Neural cell (in vitro differentiated cells): ENCODE data around the gene EFCAB7.

ENCODE experiments used
- EP300 ChIP-seq: fragments of 450-650 bp; conservative IDR thresholded peaks from 2 replicates; pipeline ENCODE4 v1.6.1; 2014; ENCODE audit warnings: antibody characterized with exemption, mild to moderate bottlenecking, moderate library complexity; ENCODE audit not compliant: poor library complexity, severe bottlenecking
- EZH2 ChIP-seq: fragments of 200-600, 300-800 bp; shearing (Covaris generic), sonication (generic); IDR thresholded peaks from 2 replicates; pipeline ENCODE4 v1.6.1; 2014; ENCODE audit warnings: antibody characterized with exemption, low read length, borderline replicate concordance, mild to moderate bottlenecking; ENCODE audit not compliant: insufficient read depth, poor library complexity, severe bottlenecking
- MXI1 ChIP-seq: fragments of 450-650 bp; conservative IDR thresholded peaks from 2 replicates; pipeline ENCODE4 v1.6.1; 2014; ENCODE audit warnings: antibody characterized with exemption, mild to moderate bottlenecking; ENCODE audit not compliant: poor library complexity, severe bottlenecking
- POLR2AphosphoS5 ChIP-seq: IDR thresholded peaks from 2 replicates; pipeline ENCODE4 v1.6.1; 2012
- RAD21 ChIP-seq: fragments of 450-650 bp; conservative IDR thresholded peaks from 2 replicates; pipeline ENCODE4 v1.6.1; 2014; ENCODE audit warnings: antibody characterized with exemption, mild to moderate bottlenecking, moderate library complexity
- REST ChIP-seq: IDR thresholded peaks from 2 replicates; pipeline ENCODE4 v1.6.1; 2012; ENCODE audit warnings: borderline replicate concordance
- SMC3 ChIP-seq: fragments of 450-650 bp; conservative IDR thresholded peaks from 2 replicates; pipeline ENCODE4 v1.6.1; 2014; ENCODE audit warnings: antibody characterized with exemption, mild to moderate bottlenecking, moderate library complexity; ENCODE audit not compliant: poor library complexity
- TAF1 ChIP-seq: IDR thresholded peaks from 2 replicates; pipeline ENCODE4 v1.6.1; 2012; ENCODE audit warnings: low read depth
- TF ChIP-seq, protein P1 (sequence below): fragments of 450-650 bp; IDR thresholded peaks from 2 replicates; pipeline ENCODE4 v1.5.1; 2014; ENCODE audit warnings: antibody characterized with exemption, mild to moderate bottlenecking, moderate library complexity; ENCODE audit not compliant: poor library complexity, severe bottlenecking

GRCh38 chr1:63621075-63621474, 97.8 kb downstream of the EFCAB7 start:
- TF ChIP-seq POLR2AphosphoS5 (no peak), SMC3 (no peak), TAF1 (no peak), EZH2 (no peak), REST (no peak), EP300 (no peak), MXI1 (no peak), RAD21 (no peak)
- TF ChIP-seq, protein P1, sequence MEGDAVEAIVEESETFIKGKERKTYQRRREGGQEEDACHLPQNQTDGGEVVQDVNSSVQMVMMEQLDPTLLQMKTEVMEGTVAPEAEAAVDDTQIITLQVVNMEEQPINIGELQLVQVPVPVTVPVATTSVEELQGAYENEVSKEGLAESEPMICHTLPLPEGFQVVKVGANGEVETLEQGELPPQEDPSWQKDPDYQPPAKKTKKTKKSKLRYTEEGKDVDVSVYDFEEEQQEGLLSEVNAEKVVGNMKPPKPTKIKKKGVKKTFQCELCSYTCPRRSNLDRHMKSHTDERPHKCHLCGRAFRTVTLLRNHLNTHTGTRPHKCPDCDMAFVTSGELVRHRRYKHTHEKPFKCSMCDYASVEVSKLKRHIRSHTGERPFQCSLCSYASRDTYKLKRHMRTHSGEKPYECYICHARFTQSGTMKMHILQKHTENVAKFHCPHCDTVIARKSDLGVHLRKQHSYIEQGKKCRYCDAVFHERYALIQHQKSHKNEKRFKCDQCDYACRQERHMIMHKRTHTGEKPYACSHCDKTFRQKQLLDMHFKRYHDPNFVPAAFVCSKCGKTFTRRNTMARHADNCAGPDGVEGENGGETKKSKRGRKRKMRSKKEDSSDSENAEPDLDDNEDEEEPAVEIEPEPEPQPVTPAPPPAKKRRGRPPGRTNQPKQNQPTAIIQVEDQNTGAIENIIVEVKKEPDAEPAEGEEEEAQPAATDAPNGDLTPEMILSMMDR: no peak
